ENCODE measurements around the gene MACO1.
"Not testable (repeated sequence)": the region's sequence is repeated elsewhere in the genome, so short reads cannot be mapped to it uniquely, and the experiment has no call there.

The MACO1 gene

GRCh38 chr1:25412872-25413623 is 17.6 kb upstream of the MACO1 start:
- not testable (repeated sequence) for DNase-seq (ENCODE audit: low read depth)

GRCh38 chr1:25414157-25414556 is 16.5 kb upstream of the MACO1 start:
- not testable (repeated sequence) for DNase-seq (ENCODE audit: low read depth)

More at GRCh38 chr1:25412872-25413623, 17.6 kb upstream of the MACO1 start:
- not testable (repeated sequence) for H3K4me3 ChIP-seq (ENCODE audit: control insufficient read depth, low read depth, low read length)

GRCh38 chr1:25414578-25414977 is 16.1 kb upstream of the MACO1 start:
- not testable (repeated sequence) for DNase-seq (ENCODE audit: low read depth); H3K4me3 ChIP-seq (ENCODE audit: control insufficient read depth, low read depth, low read length)

More at GRCh38 chr1:25414157-25414556, 16.5 kb upstream of the MACO1 start:
- H3K4me3 ChIP-seq (ENCODE audit: control insufficient read depth, low read depth, low read length): not testable (repeated sequence)

GRCh38 chr1:25417280-25417679 is 13.4 kb upstream of the MACO1 start:
- H3K4me3 ChIP-seq (ENCODE audit: control insufficient read depth, low read depth, low read length); DNase-seq (ENCODE audit: low read depth): not testable (repeated sequence)

GRCh38 chr1:25419339-25419738 is 11.4 kb upstream of the MACO1 start:
- not testable (repeated sequence) for DNase-seq (ENCODE audit: low read depth); H3K4me3 ChIP-seq (ENCODE audit: control insufficient read depth, low read depth, low read length)

- not testable (repeated sequence) for H3K4me3 ChIP-seq (ENCODE audit: control insufficient read depth, low read depth, low read length); DNase-seq (ENCODE audit: low read depth)
Observed at GRCh38 chr1:25420715-25421114, 10.0 kb upstream of the MACO1 start, which contains the start of gene RHCE. RHCE (minus strand) TSS chr1:25420825; CDS start chr1:25420786, 39 bp downstream.

GRCh38 chr1:25423206-25423605 is 7.5 kb upstream of the MACO1 start:
- not testable (repeated sequence) for H3K4me3 ChIP-seq (ENCODE audit: control insufficient read depth, low read depth, low read length); DNase-seq (ENCODE audit: low read depth)

GRCh38 chr1:25425098-25426085 is 5.3 kb upstream of the MACO1 start:
- H3K4me3 ChIP-seq (ENCODE audit: control insufficient read depth, low read depth, low read length): no peak overlapping the region
- no peak for DNase-seq (ENCODE audit: low read depth)
- no peak for TF ChIP-seq CTCF (IDR thresholded peaks at IDR 0.05; ENCODE audit: control insufficient read depth, insufficient read depth, low read depth, low read length, missing control alignments)

- TF ChIP-seq CTCF (IDR thresholded peaks at IDR 0.05; ENCODE audit: control insufficient read depth, insufficient read depth, low read depth, low read length, missing control alignments): no peak
- H3K4me3 ChIP-seq (ENCODE audit: control insufficient read depth, low read depth, low read length): no peak overlapping the region
- no peak for DNase-seq (ENCODE audit: low read depth)
Observed at GRCh38 chr1:25427696-25428095, 3.0 kb upstream of the MACO1 start.

GRCh38 chr1:25428475-25429166 is 2.1 kb upstream of the MACO1 start:
- TF ChIP-seq CTCF (IDR thresholded peaks at IDR 0.05; ENCODE audit: control insufficient read depth, insufficient read depth, low read depth, low read length, missing control alignments): no peak
- DNase-seq (ENCODE audit: low read depth): no peak
- H3K4me3 ChIP-seq (ENCODE audit: control insufficient read depth, low read depth, low read length): no peak overlapping the region

Data from AG09309 (cell line).